Measurements from ENCODE around the gene STUB1. TPM values are rescaled to one million over a fixed set of nuclear protein-coding genes. Genes with fewer than 3 reads are reported as not detected.
A peak's percentile ranks its signal among the peaks of the same experiment; 100 is the strongest.

STUB1 gene
- total RNA-seq, 2 experiments from 2014 or later, result 57.1 to 61.7 TPM

GRCh38 chr16:725041-725376, 44.8 kb downstream of the STUB1 start:
- Mint-ChIP-seq H3K4me3 (no peak overlapping the region), H3K36me3 (ENCODE audit: low read depth) (no peaks in the 10 kb centered on the region)
- no peak for TF ChIP-seq CTCF (IDR thresholded peaks at IDR 0.05)

GRCh38 chr16:725463-726187, 45.4 kb downstream of the STUB1 start:
- Mint-ChIP-seq H3K27ac (no peak overlapping the region), H3K9me3 (no peaks in the 10 kb centered on the region), H3K27me3 (no peaks in the 10 kb centered on the region), H3K4me1 (ENCODE audit: low read depth) (peaks cover 5% of the 10 kb centered on the region), H3K4me3 (no peak overlapping the region), H3K36me3 (ENCODE audit: low read depth) (no peaks in the 10 kb centered on the region)
- intact Hi-C loops (cut with micrococcal nuclease), result no loop called here
- POLR2A ChIA-PET, result interaction anchor here (0.6 to 8.1 kb wide), 8 partner anchors 10 to 81 kb away, joined by 3 to 84 read pairs (median 4); partner anchors contain the start of genes CIAO3 and METRN
- CTCF ChIA-PET, result interaction anchor here (0.7 to 19.6 kb wide), 4 partner anchors 14 to 60 kb away, joined by 3 to 207 read pairs (median 8); partner anchors contain the start of genes CIAO3 and METRN
- DNase-seq (no peak), ATAC-seq (no peak)
- no peak for TF ChIP-seq CTCF (IDR thresholded peaks at IDR 0.05)

More at GRCh38 chr16:725041-725376, 44.8 kb downstream of the STUB1 start:
- H3K9me3 Mint-ChIP-seq, result no peaks in the 10 kb centered on the region
- intact Hi-C loops (cut with micrococcal nuclease), result no loop called here
- H3K27ac Mint-ChIP-seq, result no peak overlapping the region
- H3K4me1 Mint-ChIP-seq (ENCODE audit: low read depth), result peaks cover 8% of the 10 kb centered on the region
- no peaks in the 10 kb centered on the region for H3K27me3 Mint-ChIP-seq
- CTCF ChIA-PET, result interaction anchor here (0.7 to 19.6 kb wide), 4 partner anchors 13 to 61 kb away, joined by 3 to 207 read pairs (median 8); partner anchors contain the start of genes CIAO3 and METRN
- ATAC-seq (no peak), DNase-seq (no peak)
- POLR2A ChIA-PET, result interaction anchor here (0.6 to 8.1 kb wide), 6 partner anchors 10 to 86 kb away, joined by 3 to 84 read pairs (median 7); partner anchors contain the start of genes CIAO3 and METRN

- DNase-seq (no peak), ATAC-seq (no peak)
- no peaks in the 10 kb centered on the region for H3K27me3 Mint-ChIP-seq
- H3K36me3 Mint-ChIP-seq (ENCODE audit: low read depth), result no peaks in the 10 kb centered on the region
- peak overlapping the region; percentile 71 for H3K4me3 Mint-ChIP-seq
- H3K9me3 Mint-ChIP-seq, result no peaks in the 10 kb centered on the region
- CTCF ChIA-PET, result interaction anchor here (2.6 to 19.6 kb wide), 2 partner anchors 14 to 60 kb away, joined by 9 to 207 read pairs; partner anchors contain the start of gene METRN
- intact Hi-C loops (cut with micrococcal nuclease), result no loop called here
- H3K4me1 Mint-ChIP-seq (ENCODE audit: low read depth), result peaks cover 5% of the 10 kb centered on the region
- H3K27ac Mint-ChIP-seq, result no peak overlapping the region
- POLR2A ChIA-PET, result interaction anchor here (0.6 to 8.1 kb wide), 6 partner anchors 11 to 80 kb away, joined by 3 to 84 read pairs (median 6); partner anchors contain the start of genes CIAO3 and METRN
- TF ChIP-seq CTCF (IDR thresholded peaks at IDR 0.05), result no peak
Measured at GRCh38 chr16:726188-726437, 45.9 kb downstream of the STUB1 start.

- H3K9me3 Mint-ChIP-seq, result no peaks in the 10 kb centered on the region
- ATAC-seq (peak; percentile 52), DNase-seq (peak; percentile 74)
- CTCF ChIA-PET, result interaction anchor here (2.6 to 19.6 kb wide), 2 partner anchors 15 to 59 kb away, joined by 9 to 207 read pairs; partner anchors contain the start of gene METRN
- H3K27me3 Mint-ChIP-seq, result no peaks in the 10 kb centered on the region
- peaks cover 5% of the 10 kb centered on the region for H3K4me1 Mint-ChIP-seq (ENCODE audit: low read depth)
- POLR2A ChIA-PET, result interaction anchor here (0.6 to 8.1 kb wide), 6 partner anchors 7 to 57 kb away, joined by 3 to 84 read pairs (median 11); partner anchors contain the start of genes ANTKMT, CIAO3 and METRN
- TF ChIP-seq CTCF (IDR thresholded peaks at IDR 0.05), result no peak
- peak within 1 kb of the TSS; percentile 71 for H3K4me3 Mint-ChIP-seq
- no peaks in the 10 kb centered on the region for H3K36me3 Mint-ChIP-seq (ENCODE audit: low read depth)
- H3K27ac Mint-ChIP-seq, result peak within 1 kb of the TSS; percentile 38
- intact Hi-C loops (cut with micrococcal nuclease), result no loop called here
Measured at GRCh38 chr16:726438-727290, 46.5 kb downstream of the STUB1 start, which contains the start of the genes CCDC78 and HAGHL. Gene CCDC78, minus strand, starts transcription at chr16:726443. Its CDS starts 76 bp downstream, at chr16:726367. Gene HAGHL, plus strand, starts transcription at chr16:727106. Its CDS starts 404 bp downstream, at chr16:727510.
